Measurements from ENCODE around the gene ZNF254. TPM values are rescaled to one million over a fixed set of nuclear protein-coding genes. Genes with fewer than 3 reads are reported as not detected.
"Not testable (repeated sequence)": the region's sequence is repeated elsewhere in the genome, so short reads cannot be mapped to it uniquely, and the experiment has no call there.

Gene ZNF254
- total RNA-seq, 2 experiments from 2014 or later, result 17.5 to 19.0 TPM

DNA sequence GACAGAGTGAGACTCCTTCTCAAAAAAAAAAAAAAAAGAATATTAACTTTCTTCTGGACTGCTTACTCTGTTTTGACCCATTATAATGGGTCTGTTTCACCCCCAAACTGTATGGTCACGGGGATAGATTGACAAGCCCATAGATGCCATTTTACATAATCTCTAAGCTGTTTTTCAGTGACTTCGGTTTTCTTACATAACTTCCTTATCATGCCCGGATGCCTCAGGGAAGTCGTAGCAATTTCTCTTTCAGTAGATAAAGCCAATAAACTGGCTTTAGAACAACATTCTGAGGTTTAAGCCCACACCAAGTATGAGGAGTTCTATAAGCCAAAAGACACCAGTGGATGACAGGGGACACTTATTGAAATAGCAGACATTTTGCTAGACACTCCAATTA is 5.9 kb upstream of the ZNF254 start:
- peaks cover 2% of the 10 kb centered on the region for H3K4me1 Mint-ChIP-seq
- DNase-seq (no peak), ATAC-seq (ENCODE audit: low read depth) (no peak)
- no peak overlapping the region for H3K27ac Mint-ChIP-seq
- H3K4me3 Mint-ChIP-seq, result no peak overlapping the region
- H3K27me3 Mint-ChIP-seq, result no peaks in the 10 kb centered on the region
- peaks cover 8% of the 10 kb centered on the region for H3K9me3 Mint-ChIP-seq
- POLR2A ChIA-PET, result no interaction called here
- peaks cover 30% of the 10 kb centered on the region for H3K36me3 Mint-ChIP-seq

DNA sequence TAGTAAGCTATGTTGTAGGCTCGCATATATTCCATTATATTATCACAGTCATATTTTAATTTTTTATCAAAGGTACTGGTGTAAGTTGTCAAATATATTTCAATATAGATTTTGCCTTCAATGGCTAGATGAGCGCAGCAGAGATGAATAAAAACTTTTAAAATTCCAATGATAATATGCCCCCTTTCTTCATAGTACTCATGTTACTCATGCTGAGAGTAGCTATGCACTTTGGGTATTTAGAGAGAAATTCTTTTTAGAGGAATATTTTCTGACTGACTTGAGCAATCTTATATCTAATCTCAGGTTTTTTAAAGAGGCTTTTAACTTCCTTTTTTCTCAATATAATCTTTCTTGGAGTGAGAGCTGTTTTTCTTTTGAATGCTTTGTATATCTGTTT is 11.4 kb downstream of the ZNF254 start:
- POLR2A ChIA-PET, result no interaction called here
- peaks cover 19% of the 10 kb centered on the region for H3K9me3 Mint-ChIP-seq
- H3K4me3 Mint-ChIP-seq, result no peak overlapping the region
- DNase-seq (no peak), ATAC-seq (ENCODE audit: low read depth) (no peak)
- no peak overlapping the region for H3K27ac Mint-ChIP-seq
- peaks cover 77% of the 10 kb centered on the region for H3K36me3 Mint-ChIP-seq
- no peaks in the 10 kb centered on the region for H3K27me3 Mint-ChIP-seq
- peaks cover 2% of the 10 kb centered on the region for H3K4me1 Mint-ChIP-seq

- Mint-ChIP-seq H3K4me1 (peaks cover 2% of the 10 kb centered on the region), H3K9me3 (peaks cover 23% of the 10 kb centered on the region), H3K4me3 (no peak overlapping the region)
Observed at GRCh38 chr19:24099829-24100228, 12.8 kb downstream of the ZNF254 start.

GRCh38 chr19:24100597-24100996 is 13.6 kb downstream of the ZNF254 start:
- Mint-ChIP-seq H3K36me3 (peaks cover 80% of the 10 kb centered on the region), H3K9me3 (peaks cover 24% of the 10 kb centered on the region)
- not testable (repeated sequence) for H3K4me1 Mint-ChIP-seq; H3K4me3 Mint-ChIP-seq; H3K27me3 Mint-ChIP-seq; H3K27ac Mint-ChIP-seq; ATAC-seq (ENCODE audit: low read depth); DNase-seq
- POLR2A ChIA-PET, result interaction anchor here (0.7 kb wide), 1 partner anchor 151 kb away, joined by 4 read pairs; no protein-coding TSS in a partner anchor

More at GRCh38 chr19:24099829-24100228, 12.8 kb downstream of the ZNF254 start:
- Mint-ChIP-seq H3K36me3 (peaks cover 80% of the 10 kb centered on the region), H3K27me3 (no peaks in the 10 kb centered on the region), H3K27ac (no peak overlapping the region)
- DNase-seq, result no peak
- POLR2A ChIA-PET, result no interaction called here
- no peak for ATAC-seq (ENCODE audit: low read depth)

DNA sequence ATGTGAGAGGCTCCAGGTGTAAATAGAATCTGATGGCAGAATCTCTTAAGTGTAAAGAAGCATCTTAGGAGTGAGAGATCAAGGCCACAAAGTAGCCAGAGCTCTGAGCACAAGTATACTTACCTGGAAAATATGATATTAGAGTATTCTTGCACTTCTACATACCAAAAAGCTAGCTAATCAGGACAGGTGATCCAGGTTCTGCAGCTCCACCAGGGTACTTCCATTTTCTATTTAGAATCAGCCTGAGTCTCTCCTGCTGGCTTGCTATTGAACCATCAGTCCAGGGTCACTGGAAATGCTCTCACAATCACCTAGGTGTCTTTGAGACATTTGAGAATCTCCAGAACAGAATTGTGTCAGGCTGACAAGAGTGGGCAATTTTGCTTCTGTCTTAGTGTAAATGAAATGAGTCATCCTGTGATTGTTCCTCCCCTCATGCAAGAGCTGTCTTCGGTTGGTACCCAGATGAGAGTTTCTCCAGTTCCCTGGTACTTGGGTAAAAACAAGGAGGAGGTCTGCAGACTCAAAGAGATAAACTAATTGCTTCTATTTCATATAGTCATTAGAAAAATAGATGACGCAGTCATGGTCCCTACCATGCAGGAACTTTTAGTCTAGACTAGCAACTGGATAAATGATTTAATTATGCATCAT is 14.6 kb downstream of the ZNF254 start:
- DNase-seq (no peak), ATAC-seq (ENCODE audit: low read depth) (no peak)
- H3K27ac Mint-ChIP-seq, result no peak overlapping the region

DNA sequence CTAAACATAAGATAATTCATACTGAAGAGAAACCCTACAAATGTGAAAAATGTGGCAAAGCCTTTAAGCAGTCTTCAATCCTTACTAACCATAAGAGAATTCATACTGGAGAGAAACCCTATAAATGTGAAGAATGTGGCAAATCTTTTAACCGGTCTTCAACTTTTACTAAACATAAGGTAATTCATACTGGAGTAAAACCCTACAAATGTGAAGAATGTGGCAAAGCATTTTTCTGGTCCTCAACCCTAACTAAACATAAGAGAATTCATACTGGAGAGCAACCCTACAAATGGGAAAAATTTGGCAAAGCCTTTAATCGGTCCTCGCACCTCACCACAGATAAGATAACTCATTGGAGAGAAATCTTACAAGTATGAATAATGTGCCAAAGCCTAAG is 40.6 kb downstream of the ZNF254 start:
- no peak for DNase-seq
- Mint-ChIP-seq H3K27me3 (no peaks in the 10 kb centered on the region), H3K4me3 (no peak overlapping the region)

More for the DNA sequence above, 14.6 kb downstream of the ZNF254 start:
- Mint-ChIP-seq H3K4me1 (no peaks in the 10 kb centered on the region), H3K27me3 (no peaks in the 10 kb centered on the region), H3K4me3 (no peak overlapping the region), H3K9me3 (peaks cover 22% of the 10 kb centered on the region), H3K36me3 (peaks cover 78% of the 10 kb centered on the region)
- POLR2A ChIA-PET, result no interaction called here

GRCh38 chr19:24140099-24140498 is 53.1 kb downstream of the ZNF254 start:
- DNase-seq (no peak), ATAC-seq (ENCODE audit: low read depth) (no peak)
- Mint-ChIP-seq H3K27me3 (no peaks in the 10 kb centered on the region), H3K27ac (no peak overlapping the region), H3K36me3 (peaks cover 33% of the 10 kb centered on the region), H3K4me3 (no peak overlapping the region), H3K9me3 (peaks cover 34% of the 10 kb centered on the region), H3K4me1 (no peaks in the 10 kb centered on the region)
- POLR2A ChIA-PET, result no interaction called here

More for the DNA sequence above, 40.6 kb downstream of the ZNF254 start:
- Mint-ChIP-seq H3K4me1 (no peaks in the 10 kb centered on the region), H3K27ac (no peak overlapping the region), H3K36me3 (peaks cover 71% of the 10 kb centered on the region), H3K9me3 (peaks cover 40% of the 10 kb centered on the region)
- ATAC-seq (ENCODE audit: low read depth), result no peak
- POLR2A ChIA-PET, result no interaction called here

GRCh38 chr19:24140591-24140990 is 53.6 kb downstream of the ZNF254 start:
- Mint-ChIP-seq H3K36me3 (peaks cover 29% of the 10 kb centered on the region), H3K27ac (no peak overlapping the region), H3K4me3 (no peak overlapping the region), H3K4me1 (no peaks in the 10 kb centered on the region), H3K9me3 (peaks cover 31% of the 10 kb centered on the region), H3K27me3 (no peaks in the 10 kb centered on the region)
- no peak for DNase-seq
- no peak for ATAC-seq (ENCODE audit: low read depth)
- POLR2A ChIA-PET, result no interaction called here

- Mint-ChIP-seq H3K4me1 (no peaks in the 10 kb centered on the region), H3K4me3 (no peak overlapping the region), H3K36me3 (peaks cover 22% of the 10 kb centered on the region), H3K27me3 (no peaks in the 10 kb centered on the region), H3K27ac (no peak overlapping the region), H3K9me3 (peaks cover 24% of the 10 kb centered on the region)
- no peak for ATAC-seq (ENCODE audit: low read depth)
- no peak for DNase-seq
- POLR2A ChIA-PET, result no interaction called here
Observed at GRCh38 chr19:24141612-24142011, 54.6 kb downstream of the ZNF254 start.

- no peaks in the 10 kb centered on the region for H3K4me1 Mint-ChIP-seq
- H3K27ac Mint-ChIP-seq, result no peak overlapping the region
- H3K36me3 Mint-ChIP-seq, result peaks cover 16% of the 10 kb centered on the region
- H3K9me3 Mint-ChIP-seq, result peaks cover 20% of the 10 kb centered on the region
- no peaks in the 10 kb centered on the region for H3K27me3 Mint-ChIP-seq
- no peak for DNase-seq
- no peak overlapping the region for H3K4me3 Mint-ChIP-seq
- POLR2A ChIA-PET, result interaction anchor here (0.7 kb wide), 1 partner anchor 9 kb away, joined by 3 read pairs; no protein-coding TSS in a partner anchor
- ATAC-seq (ENCODE audit: low read depth), result no peak
Observed at GRCh38 chr19:24142771-24143170, 55.8 kb downstream of the ZNF254 start.

- ATAC-seq (ENCODE audit: low read depth), result no peak
- no peak overlapping the region for H3K4me3 Mint-ChIP-seq
Observed at GRCh38 chr19:24159707-24160106, 72.7 kb downstream of the ZNF254 start.

DNA sequence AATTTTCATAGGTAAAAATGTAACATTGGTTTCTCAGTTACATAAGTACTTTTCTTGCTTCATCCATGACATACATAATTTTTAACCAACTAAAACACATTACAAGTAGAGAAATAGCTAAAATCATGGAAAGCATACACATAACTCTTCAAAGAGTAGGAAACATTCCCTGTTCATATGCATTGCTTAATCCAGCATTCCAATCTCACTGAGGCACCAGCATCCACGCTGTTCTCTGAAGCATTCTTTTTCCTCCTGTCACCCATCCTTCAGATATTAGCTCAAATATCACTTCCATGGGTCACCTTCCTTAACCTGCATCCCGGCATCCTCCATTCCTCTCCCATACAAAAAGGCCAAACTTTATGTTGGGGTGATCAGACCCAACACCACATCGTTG is 79.1 kb downstream of the ZNF254 start:
- Mint-ChIP-seq H3K27ac (no peak overlapping the region), H3K27me3 (no peaks in the 10 kb centered on the region), H3K4me1 (no peaks in the 10 kb centered on the region), H3K36me3 (no peaks in the 10 kb centered on the region), H3K9me3 (peaks cover 33% of the 10 kb centered on the region), H3K4me3 (no peak overlapping the region)
- ATAC-seq (ENCODE audit: low read depth) (no peak), DNase-seq (no peak)
- POLR2A ChIA-PET, result no interaction called here

More at GRCh38 chr19:24159707-24160106, 72.7 kb downstream of the ZNF254 start:
- Mint-ChIP-seq H3K27ac (no peak overlapping the region), H3K9me3 (peaks cover 35% of the 10 kb centered on the region), H3K36me3 (no peaks in the 10 kb centered on the region), H3K4me1 (no peaks in the 10 kb centered on the region), H3K27me3 (no peaks in the 10 kb centered on the region)
- POLR2A ChIA-PET, result no interaction called here
- DNase-seq, result no peak

GRCh38 chr19:24173882-24174281 is 86.9 kb downstream of the ZNF254 start:
- POLR2A ChIA-PET, result no interaction called here
- DNase-seq (no peak), ATAC-seq (ENCODE audit: low read depth) (no peak)
- Mint-ChIP-seq H3K9me3 (peaks cover 12% of the 10 kb centered on the region), H3K36me3 (no peaks in the 10 kb centered on the region), H3K27me3 (no peaks in the 10 kb centered on the region), H3K4me3 (no peak overlapping the region), H3K4me1 (no peaks in the 10 kb centered on the region), H3K27ac (no peak overlapping the region)

DNA sequence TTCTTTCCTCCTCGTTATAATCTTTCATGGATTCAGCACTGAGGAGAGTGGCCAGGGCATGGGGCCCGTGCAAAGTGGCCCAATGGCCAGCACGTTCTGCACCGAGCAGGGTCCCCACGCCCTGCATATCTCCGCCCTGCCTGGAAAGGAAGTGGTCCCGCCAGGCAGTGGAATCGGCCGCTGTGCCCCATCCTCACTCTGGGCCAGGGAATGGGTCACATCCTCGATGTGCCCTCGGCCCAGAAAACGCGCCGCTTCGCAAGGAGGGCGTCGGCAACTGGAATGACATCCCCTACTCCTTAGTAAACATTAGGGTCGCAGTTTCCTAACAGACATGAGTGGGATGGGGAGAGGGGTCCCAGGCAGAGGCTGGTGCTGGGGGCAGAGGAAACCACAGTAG is 90.7 kb downstream of the ZNF254 start:
- peaks cover 15% of the 10 kb centered on the region for H3K9me3 Mint-ChIP-seq
- H3K4me3 Mint-ChIP-seq, result no peak overlapping the region
- no peak for DNase-seq
- peaks cover 1% of the 10 kb centered on the region for H3K36me3 Mint-ChIP-seq
- no peaks in the 10 kb centered on the region for H3K27me3 Mint-ChIP-seq
- H3K4me1 Mint-ChIP-seq, result no peaks in the 10 kb centered on the region
- H3K27ac Mint-ChIP-seq, result no peak overlapping the region
- POLR2A ChIA-PET, result no interaction called here
- ATAC-seq (ENCODE audit: low read depth), result no peak

Data from activated naive CD8-positive, alpha-beta T cell treated with anti-CD3 and anti-CD28 coated beads, Interleukin-2, amount 10 ng/mL, durations not matched to agents 7 days and 5 days (primary cell).